Upper lobe of right lung (tissue), 1 donor: ENCODE data around the gene EGLN1. TPM values are rescaled to one million over a fixed set of nuclear protein-coding genes. Genes with fewer than 3 reads are reported as not detected.

Experiments
- ATAC-seq: fragments of 200-7000 bp; cut with Tn5 transposase; one replicate; pipeline ENCODE4 v1.9.1; 2020; ENCODE audit warnings: mild to moderate bottlenecking, moderate library complexity
- DNase-seq: peaks from one replicate; pipeline ENCODE4 v3.0.0-alpha.2; 2020
- H3K27ac ChIP-seq: fragments of 200-600 bp; one replicate; pipeline ENCODE4 v1.8.0; 2022
- H3K27me3 ChIP-seq: fragments of 200-600 bp; one replicate; pipeline ENCODE4 v1.8.0; 2022; ENCODE audit warnings: mild to moderate bottlenecking
- H3K36me3 ChIP-seq: fragments of 200-600 bp; one replicate; pipeline ENCODE4 v1.8.0; 2022
- H3K4me1 ChIP-seq: fragments of 200-600 bp; one replicate; pipeline ENCODE4 v1.8.0; 2022
- H3K4me3 ChIP-seq: fragments of 200-600 bp; one replicate; pipeline ENCODE4 v1.8.0; 2022; ENCODE audit warnings: mild to moderate bottlenecking
- H3K9me3 ChIP-seq: fragments of 200-600 bp; one replicate; pipeline ENCODE4 v1.8.0; 2022
- intact Hi-C: fragments of 100-400 bp; cut with DNase I; formaldehyde crosslinking; loops from one replicate; pipeline ENCODE4 v1.11.0; 2022
- total RNA-seq: library from RNA; stranded (reverse); fragmentation: NEBNext Ultra II Directional; extraction: Animal tissue kit (Norgen Biotek cat#: 25700); gene quantifications from one replicate; pipeline ENCODE4 v1.2.1, GENCODE V29; 2021
- TF ChIP-seq, protein P1 (sequence below): fragments of 200-600 bp; IDR thresholded peaks from one replicate; pipeline ENCODE4 v1.8.0; 2022; ENCODE audit warnings: antibody characterized with exemption
- donor health status: DM: no; HTN: yes; CAD: no; lungs with severe emphysema.

The EGLN1 gene
- total RNA-seq, 1 donor from 2014 or later = 23.5 TPM

DNA sequence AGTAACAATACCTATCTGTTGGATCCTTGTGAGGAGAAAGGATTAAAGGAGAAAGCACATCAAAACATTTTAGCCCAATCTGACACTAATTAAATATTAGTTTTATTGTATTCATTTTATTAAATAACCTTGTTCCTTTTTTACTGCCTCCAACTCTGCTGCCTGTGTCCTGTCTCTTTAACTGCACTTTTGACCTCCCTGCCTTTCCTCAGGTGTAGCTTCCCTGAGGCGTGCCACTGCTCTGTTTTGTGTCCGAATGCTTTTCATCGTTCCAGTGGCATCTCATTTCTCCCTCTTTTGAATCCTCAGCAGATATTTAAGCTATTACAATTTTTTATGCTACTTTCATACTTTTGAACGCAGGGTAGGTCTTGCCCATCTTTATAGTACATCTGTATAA lies 73.6 kb downstream of the EGLN1 start:
- Histone ChIP-seq H3K36me3 (peaks cover 64% of the 10 kb centered on the region), H3K27me3 (no peaks in the 10 kb centered on the region), H3K27ac (no peak overlapping the region), H3K4me1 (no peaks in the 10 kb centered on the region), H3K9me3 (no peaks in the 10 kb centered on the region), H3K4me3 (no peak overlapping the region)
- no peak for DNase-seq
- no peak for ATAC-seq
- TF ChIP-seq, protein P1, sequence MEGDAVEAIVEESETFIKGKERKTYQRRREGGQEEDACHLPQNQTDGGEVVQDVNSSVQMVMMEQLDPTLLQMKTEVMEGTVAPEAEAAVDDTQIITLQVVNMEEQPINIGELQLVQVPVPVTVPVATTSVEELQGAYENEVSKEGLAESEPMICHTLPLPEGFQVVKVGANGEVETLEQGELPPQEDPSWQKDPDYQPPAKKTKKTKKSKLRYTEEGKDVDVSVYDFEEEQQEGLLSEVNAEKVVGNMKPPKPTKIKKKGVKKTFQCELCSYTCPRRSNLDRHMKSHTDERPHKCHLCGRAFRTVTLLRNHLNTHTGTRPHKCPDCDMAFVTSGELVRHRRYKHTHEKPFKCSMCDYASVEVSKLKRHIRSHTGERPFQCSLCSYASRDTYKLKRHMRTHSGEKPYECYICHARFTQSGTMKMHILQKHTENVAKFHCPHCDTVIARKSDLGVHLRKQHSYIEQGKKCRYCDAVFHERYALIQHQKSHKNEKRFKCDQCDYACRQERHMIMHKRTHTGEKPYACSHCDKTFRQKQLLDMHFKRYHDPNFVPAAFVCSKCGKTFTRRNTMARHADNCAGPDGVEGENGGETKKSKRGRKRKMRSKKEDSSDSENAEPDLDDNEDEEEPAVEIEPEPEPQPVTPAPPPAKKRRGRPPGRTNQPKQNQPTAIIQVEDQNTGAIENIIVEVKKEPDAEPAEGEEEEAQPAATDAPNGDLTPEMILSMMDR = no peak
- intact Hi-C loops = no loop called here

DNA sequence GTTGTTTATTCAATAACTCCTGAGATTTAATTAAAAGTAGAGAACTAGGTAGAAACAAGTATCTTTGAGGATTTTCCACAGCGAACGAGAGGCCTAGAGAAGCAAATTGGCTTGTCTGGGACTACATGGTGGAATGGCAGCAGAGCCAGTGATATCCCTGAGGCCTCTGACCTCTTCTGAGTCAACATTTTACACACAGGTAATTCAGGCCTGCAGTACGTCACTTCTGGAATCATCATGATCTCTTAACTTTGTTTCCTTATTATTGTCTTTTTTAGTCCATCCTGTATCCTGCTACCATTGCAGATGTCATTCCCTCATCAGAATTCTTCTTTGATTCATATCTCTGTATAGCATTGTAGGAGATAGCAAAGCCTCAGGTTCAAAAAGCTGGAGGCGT lies 74.1 kb downstream of the EGLN1 start:
- Histone ChIP-seq H3K9me3 (no peaks in the 10 kb centered on the region), H3K4me3 (no peak overlapping the region), H3K27ac (no peak overlapping the region), H3K27me3 (no peaks in the 10 kb centered on the region), H3K4me1 (no peaks in the 10 kb centered on the region), H3K36me3 (peaks cover 59% of the 10 kb centered on the region)
- DNase-seq (no peak), ATAC-seq (no peak)
- TF ChIP-seq, protein P1 = no peak
- intact Hi-C loops = no loop called here

DNA sequence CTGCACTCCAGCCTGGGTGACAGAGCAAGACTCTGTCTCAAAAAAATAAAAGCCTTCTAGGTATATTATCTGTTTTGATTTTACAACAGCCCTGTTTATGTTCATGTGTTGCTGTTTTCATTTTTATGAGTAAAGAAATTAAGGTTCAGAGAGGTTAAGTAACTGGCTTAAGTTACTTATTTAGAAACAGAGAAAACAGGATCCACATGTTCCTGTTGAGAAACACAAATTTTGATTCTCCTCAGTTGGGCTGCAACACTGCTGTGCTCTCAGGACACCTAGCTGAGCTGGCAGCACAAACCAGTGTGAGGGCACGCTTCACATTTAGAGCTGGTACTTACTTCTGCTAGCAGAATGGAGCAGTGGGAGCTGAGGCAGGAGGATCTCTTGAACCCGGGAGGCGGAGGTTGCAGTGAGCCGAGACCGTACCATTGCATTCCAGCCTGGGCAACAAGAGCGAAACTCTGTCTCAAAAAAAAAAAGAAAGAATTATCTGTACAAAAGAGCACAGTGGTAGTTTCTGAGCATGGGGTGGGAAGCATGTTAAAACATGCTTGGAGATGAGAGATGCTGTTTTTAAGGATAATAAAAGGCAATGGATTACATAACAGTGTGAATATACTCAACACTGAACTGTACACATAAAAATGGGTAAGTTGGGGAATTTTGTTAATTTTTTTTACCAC lies 81.6 kb downstream of the EGLN1 start:
- no peak for ATAC-seq
- Histone ChIP-seq H3K9me3 (no peaks in the 10 kb centered on the region), H3K27me3 (no peaks in the 10 kb centered on the region), H3K4me3 (no peak overlapping the region), H3K36me3 (peaks cover 3% of the 10 kb centered on the region), H3K27ac (no peak overlapping the region), H3K4me1 (peaks cover 24% of the 10 kb centered on the region)
- TF ChIP-seq, protein P1 = no peak
- no peak for DNase-seq
- intact Hi-C loops = no loop called here

DNA sequence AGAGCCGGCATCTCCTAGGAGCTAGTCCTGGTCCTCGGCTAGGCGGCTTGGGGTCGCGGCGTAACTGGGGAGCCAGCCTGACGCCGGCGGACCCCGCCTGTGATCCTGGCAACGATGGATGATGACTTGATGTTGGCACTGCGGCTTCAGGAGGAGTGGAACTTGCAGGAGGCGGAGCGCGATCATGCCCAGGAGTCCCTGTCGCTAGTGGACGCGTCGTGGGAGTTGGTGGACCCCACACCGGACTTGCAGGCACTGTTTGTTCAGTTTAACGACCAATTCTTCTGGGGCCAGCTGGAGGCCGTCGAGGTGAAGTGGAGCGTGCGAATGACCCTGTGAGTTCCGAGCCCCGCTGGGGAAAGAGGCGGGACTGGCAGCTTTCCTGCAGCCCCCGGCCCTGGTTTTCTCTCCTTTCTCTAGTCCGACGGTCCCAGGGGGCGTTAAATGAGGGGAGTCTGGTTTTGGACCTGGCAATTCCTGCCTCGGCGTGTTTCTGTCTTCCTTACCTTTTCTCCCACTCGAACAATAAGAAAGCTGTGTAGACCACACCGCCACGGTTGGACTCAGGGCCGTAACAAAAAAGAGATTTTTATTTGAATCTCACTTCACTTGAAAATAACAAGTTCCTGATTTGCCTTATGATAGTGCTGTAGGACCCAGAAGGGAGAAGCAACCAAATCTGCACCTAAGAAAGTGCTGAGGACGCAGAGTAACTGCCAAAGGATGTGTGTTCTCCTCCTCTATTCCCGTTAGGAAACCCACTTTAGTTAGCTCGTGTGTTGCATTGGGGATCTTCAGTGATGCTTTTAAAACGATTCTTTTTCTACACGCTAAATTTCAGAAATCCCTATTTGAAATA lies 83.6 kb downstream of the EGLN1 start, which contains the start of gene SPRTN:
TSS of gene SPRTN (plus strand) at position 24 of the 859 bp plus-strand sequence. CDS start at position 115, 91 bp downstream.
- Histone ChIP-seq H3K9me3 (no peaks in the 10 kb centered on the region), H3K27me3 (no peaks in the 10 kb centered on the region), H3K27ac (peak within 1 kb of the TSS; percentile 98), H3K4me1 (peaks cover 42% of the 10 kb centered on the region), H3K36me3 (peaks cover 3% of the 10 kb centered on the region), H3K4me3 (peak within 1 kb of the TSS; percentile 98)
- DNase-seq (no peak), ATAC-seq (no peak)
- intact Hi-C loops = no loop called here
- TF ChIP-seq, protein P1 = no peak

DNA sequence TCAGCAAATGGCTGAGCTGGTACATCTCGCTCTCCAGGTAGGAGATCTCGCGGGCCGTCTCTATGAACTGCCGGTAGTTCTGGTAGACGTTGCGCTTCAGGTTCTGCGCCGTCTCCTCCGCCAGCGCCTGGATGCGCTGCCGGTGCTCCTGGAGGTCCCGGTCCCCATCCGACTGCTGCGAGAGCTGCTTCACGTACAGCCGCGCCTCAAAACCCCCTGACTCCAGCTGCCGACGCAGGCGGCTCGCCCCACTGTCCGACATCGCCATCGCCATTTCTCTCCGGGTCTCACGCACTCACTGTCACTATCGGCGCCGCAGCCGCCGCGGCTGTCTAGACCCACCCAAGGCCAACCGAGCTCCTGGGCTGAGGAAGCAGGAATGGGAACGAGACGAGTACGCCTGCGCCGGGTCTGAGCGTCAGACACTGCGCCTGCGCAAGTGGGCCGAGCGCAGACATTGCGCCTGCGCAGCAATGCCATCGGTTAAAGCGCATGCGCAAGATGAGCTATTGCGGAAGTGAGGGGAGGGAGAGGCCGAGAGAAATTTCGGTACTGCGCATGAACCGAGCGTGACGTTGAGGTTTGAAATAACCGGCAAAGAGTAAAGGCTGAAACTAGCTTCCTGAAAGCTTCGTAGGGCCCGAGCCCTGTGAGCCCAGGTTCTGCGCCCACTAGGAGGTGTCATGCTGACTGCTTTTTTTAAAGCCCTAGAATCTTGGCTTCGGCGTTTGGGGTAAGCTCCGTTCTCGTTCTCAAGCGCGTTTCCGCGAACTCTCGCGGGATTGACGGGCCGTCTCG lies 84.4 kb downstream of the EGLN1 start, which contains the start of gene EXOC8:
TSS of gene EXOC8 (minus strand) at position 381 of the 798 bp plus-strand sequence. CDS start at position 274, 107 bp downstream.
- peaks cover 50% of the 10 kb centered on the region for H3K4me1 ChIP-seq

More for the DNA sequence above, 84.4 kb downstream of the EGLN1 start, which contains the start of gene EXOC8:
- no peaks in the 10 kb centered on the region for H3K9me3 ChIP-seq
- peak; percentile 94 for ATAC-seq
- H3K27ac ChIP-seq = peak within 1 kb of the TSS; percentile 98
- TF ChIP-seq, protein P1 = no peak
- H3K27me3 ChIP-seq = no peaks in the 10 kb centered on the region
- intact Hi-C loops = no loop called here
- peak; percentile 97 for DNase-seq
- peak within 1 kb of the TSS; percentile 98 for H3K4me3 ChIP-seq
- H3K36me3 ChIP-seq = peaks cover 3% of the 10 kb centered on the region
